Tibial nerve (tissue), 4 donors: Measurements from ENCODE around the gene TRIM49D1.
"Not testable (repeated sequence)": the region's sequence is repeated elsewhere in the genome, so short reads cannot be mapped to it uniquely, and the experiment has no call there.

Source experiments
- CTCF ChIP-seq, 5 experiments: fragments of 200-600 bp in 3 of 5; fragments of 450-650 bp in 2 of 5; sonication (generic) in 3 of 5; IDR thresholded peaks; one replicate each; pipeline ENCODE4 v1.5.1; 2016 to 2019; ENCODE audit warnings: antibody characterized with exemption in 5 of 5, mild to moderate bottlenecking in 3 of 5, moderate library complexity in 2 of 5
- EP300 ChIP-seq, 2 donors: sonication (generic); formaldehyde crosslinking; IDR thresholded peaks; one replicate each; pipeline ENCODE4 v1.6.1; 2017; ENCODE audit warnings: antibody characterized with exemption in 2 of 2, mild to moderate bottlenecking in 1 of 2
- POLR2A ChIP-seq, 2 donors: fragments of 450-650 bp; IDR thresholded peaks; one replicate each; pipeline ENCODE4 v1.6.1; 2017; ENCODE audit warnings: antibody characterized with exemption in 2 of 2, mild to moderate bottlenecking in 2 of 2, moderate library complexity in 2 of 2

GRCh38 chr11:89893245-89893644, 28.8 kb downstream of the TRIM49D1 start:
- not testable (repeated sequence) for TF ChIP-seq CTCF, POLR2A, EP300 (IDR thresholded peaks at IDR 0.05)
